HG03439 (cell line): ENCODE results near the gene LAPTM5.

Experiments used
- ATAC-seq: cut with Tn5 transposase; IDR thresholded peaks from one replicate; pipeline ENCODE4 v1.9.1; 2021; ENCODE audit warnings: mild to moderate bottlenecking, moderate library complexity; ENCODE audit not compliant: unreplicated experiment

Gene LAPTM5

GRCh38 chr1:30732277-30732996 is 25.1 kb downstream of the LAPTM5 start:
- ATAC-seq, result no peak

GRCh38 chr1:30731806-30732276 is 25.7 kb downstream of the LAPTM5 start:
- ATAC-seq, result no peak

GRCh38 chr1:30731109-30731805 is 26.3 kb downstream of the LAPTM5 start:
- ATAC-seq, result no peak

- ATAC-seq, result no peak
Measured at GRCh38 chr1:30730346-30731108, 27.0 kb downstream of the LAPTM5 start.

GRCh38 chr1:30729901-30730300 is 27.7 kb downstream of the LAPTM5 start:
- no peak for ATAC-seq

- ATAC-seq, result no peak
Measured at GRCh38 chr1:30728832-30729638, 28.5 kb downstream of the LAPTM5 start.

- no peak for ATAC-seq
Measured at GRCh38 chr1:30728340-30728739, 29.2 kb downstream of the LAPTM5 start.

GRCh38 chr1:30727824-30728223 is 29.8 kb downstream of the LAPTM5 start:
- ATAC-seq, result no peak

GRCh38 chr1:30726773-30727684 is 30.5 kb downstream of the LAPTM5 start:
- ATAC-seq, result no peak

GRCh38 chr1:30726236-30726635 is 31.3 kb downstream of the LAPTM5 start:
- no peak for ATAC-seq

- no peak for ATAC-seq
Measured at GRCh38 chr1:30725450-30726095, 32.0 kb downstream of the LAPTM5 start.

GRCh38 chr1:30724655-30725421 is 32.7 kb downstream of the LAPTM5 start:
- no peak for ATAC-seq

GRCh38 chr1:30724175-30724574 is 33.4 kb downstream of the LAPTM5 start:
- ATAC-seq, result no peak

GRCh38 chr1:30723331-30723755 is 34.2 kb downstream of the LAPTM5 start, which contains the start of gene MATN1:
Gene MATN1, minus strand, starts transcription at chr1:30723585. Its CDS starts 34 bp downstream, at chr1:30723551.
- ATAC-seq, result no peak

GRCh38 chr1:30721812-30722537 is 35.6 kb downstream of the LAPTM5 start:
- no peak for ATAC-seq

GRCh38 chr1:30721341-30721793 is 36.2 kb downstream of the LAPTM5 start:
- ATAC-seq, result no peak
